Liver (tissue), 3 donors: Measurements from ENCODE around the gene CEACAM19.

Experiments
- EGR1 ChIP-seq, 2 donors: IDR thresholded peaks; 2 replicates each; pipeline ENCODE4 v1.6.1; 2016 to 2018; ENCODE audit warnings: antibody characterized with exemption in 2 of 2, low read depth in 2 of 2
- HNF4G ChIP-seq: IDR thresholded peaks from 2 replicates; pipeline ENCODE4 v1.6.1; 2016; ENCODE audit warnings: antibody characterized with exemption
- RAD21 ChIP-seq, 2 donors: IDR thresholded peaks; 2 replicates each; pipeline ENCODE4 v1.6.1; 2016; ENCODE audit warnings: antibody characterized with exemption in 2 of 2, mild to moderate bottlenecking in 2 of 2
- REST ChIP-seq: IDR thresholded peaks from 2 replicates; pipeline ENCODE4 v1.6.1; 2016; ENCODE audit warnings: antibody characterized with exemption, mild to moderate bottlenecking
- SP1 ChIP-seq: IDR thresholded peaks from 2 replicates; pipeline ENCODE4 v1.6.1; 2018; ENCODE audit warnings: antibody characterized with exemption, mild to moderate bottlenecking
- TAF1 ChIP-seq: conservative IDR thresholded peaks from 2 replicates; pipeline ENCODE4 v1.6.1; 2016; ENCODE audit warnings: antibody characterized with exemption, mild to moderate bottlenecking
- ZBTB33 ChIP-seq: IDR thresholded peaks from 2 replicates; pipeline ENCODE4 v1.6.1; 2016; ENCODE audit warnings: antibody characterized with exemption
- TF ChIP-seq, protein P1 (sequence below): fragments of 150-350 bp; IDR thresholded peaks from 2 replicates; pipeline ENCODE4 v1.5.1; 2017; ENCODE audit warnings: improper control_type of control experiment, low read depth, low read length; ENCODE audit not compliant: missing input control
- TF ChIP-seq, protein P2 (sequence below): IDR thresholded peaks from 2 replicates; pipeline ENCODE4 v1.6.1; 2016; ENCODE audit warnings: antibody characterized with exemption
- donor health status: healthy.
- donor health status: healthy.

- TF ChIP-seq, protein P1, sequence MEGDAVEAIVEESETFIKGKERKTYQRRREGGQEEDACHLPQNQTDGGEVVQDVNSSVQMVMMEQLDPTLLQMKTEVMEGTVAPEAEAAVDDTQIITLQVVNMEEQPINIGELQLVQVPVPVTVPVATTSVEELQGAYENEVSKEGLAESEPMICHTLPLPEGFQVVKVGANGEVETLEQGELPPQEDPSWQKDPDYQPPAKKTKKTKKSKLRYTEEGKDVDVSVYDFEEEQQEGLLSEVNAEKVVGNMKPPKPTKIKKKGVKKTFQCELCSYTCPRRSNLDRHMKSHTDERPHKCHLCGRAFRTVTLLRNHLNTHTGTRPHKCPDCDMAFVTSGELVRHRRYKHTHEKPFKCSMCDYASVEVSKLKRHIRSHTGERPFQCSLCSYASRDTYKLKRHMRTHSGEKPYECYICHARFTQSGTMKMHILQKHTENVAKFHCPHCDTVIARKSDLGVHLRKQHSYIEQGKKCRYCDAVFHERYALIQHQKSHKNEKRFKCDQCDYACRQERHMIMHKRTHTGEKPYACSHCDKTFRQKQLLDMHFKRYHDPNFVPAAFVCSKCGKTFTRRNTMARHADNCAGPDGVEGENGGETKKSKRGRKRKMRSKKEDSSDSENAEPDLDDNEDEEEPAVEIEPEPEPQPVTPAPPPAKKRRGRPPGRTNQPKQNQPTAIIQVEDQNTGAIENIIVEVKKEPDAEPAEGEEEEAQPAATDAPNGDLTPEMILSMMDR: peak; percentile 96
- TF ChIP-seq ZBTB33 (no peak), TAF1 (peak; percentile 95), SP1 (peak; percentile 51), REST (peak; percentile 83), HNF4G (no peak), EGR1 (IDR thresholded peaks at IDR 0.05; ENCODE audit: low read depth in 2 of 2) (no peak), RAD21 (IDR thresholded peaks at IDR 0.05) (peak; percentile 99 to 100)
- TF ChIP-seq, protein P2, sequence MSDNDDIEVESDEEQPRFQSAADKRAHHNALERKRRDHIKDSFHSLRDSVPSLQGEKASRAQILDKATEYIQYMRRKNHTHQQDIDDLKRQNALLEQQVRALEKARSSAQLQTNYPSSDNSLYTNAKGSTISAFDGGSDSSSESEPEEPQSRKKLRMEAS: peak; percentile 42
These were observed 52.7 kb downstream of the CEACAM19 start for GRCh38 chr19:44723952-44724319.
